PFSK-1 (cell line): ENCODE results near the gene SKA1. TPM values are rescaled to one million over a fixed set of nuclear protein-coding genes. Genes with fewer than 3 reads are reported as not detected.

ENCODE experiments used
- FOXP2 ChIP-seq: optimal IDR thresholded peaks from 2 replicates; pipeline ENCODE3; 2011; ENCODE audit warnings: borderline replicate concordance, control low read depth, inconsistent platforms; ENCODE audit not compliant: insufficient read depth; ENCODE audit errors: extremely low read length, extremely low read depth
- POLR2AphosphoS5 ChIP-seq: IDR thresholded peaks from 2 replicates; pipeline ENCODE4 v1.6.1; 2012; ENCODE audit warnings: low read depth, mild to moderate bottlenecking, control low read depth, low read length, moderate library complexity
- REST ChIP-seq, 2 experiments: IDR thresholded peaks; 2 replicates each; pipeline versions ENCODE4 v1.6.1 to v1.8.0; 2011 to 2012; ENCODE audit warnings: low read depth in 2 of 2, low read length in 2 of 2, control low read depth in 1 of 2, inconsistent platforms in 1 of 2, mild to moderate bottlenecking in 1 of 2, moderate library complexity in 1 of 2; ENCODE audit not compliant: insufficient read depth in 1 of 2
- SIN3A ChIP-seq: IDR thresholded peaks from 2 replicates; pipeline ENCODE4 v1.6.1; 2012; ENCODE audit warnings: mild to moderate bottlenecking, low read length, moderate library complexity, borderline replicate concordance; ENCODE audit not compliant: insufficient read depth
- TAF1 ChIP-seq: IDR thresholded peaks from 2 replicates; pipeline ENCODE4 v1.6.1; 2012; ENCODE audit warnings: low read length, control low read depth, borderline replicate concordance; ENCODE audit not compliant: insufficient read depth
- polyA plus RNA-seq: library from polyadenylated mRNA; unstranded; fragments of >200 nt; gene quantifications from one replicate; pipeline ENCODE4 v1.2.1, GENCODE V29; 2012; ENCODE audit warnings: low read depth, missing spikeins; ENCODE audit not compliant: insufficient read length

Gene SKA1
- 6.6 TPM for polyA plus RNA-seq

GRCh38 chr18:50374753-50375391 is at the start of gene SKA1:
SKA1 (plus strand) TSS chr18:50375046; CDS start chr18:50375831, 785 bp downstream.
- TF ChIP-seq POLR2AphosphoS5 (peak; percentile 91), SIN3A (peak; percentile 41; the same call in 1 of the 2 replicates), FOXP2 (peak; percentile 91), REST (IDR thresholded peaks at IDR 0.05; ENCODE audit: insufficient read depth in 1 of 2, low read depth in 2 of 2, low read length in 2 of 2) (peak in 1 of 2 experiments; percentile 25; a peak in 1 of 4 replicates), TAF1 (peak; percentile 72; the same call in 1 of the 2 replicates)

- TF ChIP-seq FOXP2: no peak
- TF ChIP-seq SIN3A: no peak
- no peak for TF ChIP-seq POLR2AphosphoS5
- no peak for TF ChIP-seq TAF1
- TF ChIP-seq REST (IDR thresholded peaks at IDR 0.05; ENCODE audit: insufficient read depth in 1 of 2, low read depth in 2 of 2, low read length in 2 of 2): no peak
Observed at GRCh38 chr18:50327983-50328382, 46.9 kb upstream of the SKA1 start.

- no peak for TF ChIP-seq REST (IDR thresholded peaks at IDR 0.05; ENCODE audit: insufficient read depth in 1 of 2, low read depth in 2 of 2, low read length in 2 of 2)
- TF ChIP-seq POLR2AphosphoS5: no peak
- no peak for TF ChIP-seq FOXP2
- no peak for TF ChIP-seq SIN3A
- TF ChIP-seq TAF1: no peak
Observed at GRCh38 chr18:50330176-50330575, 44.7 kb upstream of the SKA1 start.

GRCh38 chr18:50331691-50332090 is 43.2 kb upstream of the SKA1 start:
- TF ChIP-seq TAF1 (no peak), REST (IDR thresholded peaks at IDR 0.05; ENCODE audit: insufficient read depth in 1 of 2, low read depth in 2 of 2, low read length in 2 of 2) (no peak), POLR2AphosphoS5 (no peak), SIN3A (no peak), FOXP2 (no peak)
